SIG-M5 treated with dmso at 0.1 percent for 504 hours (cell line): Measurements from ENCODE around the gene C11orf42.

ENCODE experiments used
- DNase-seq: peaks from one replicate; lab custom pipeline; 2025; ENCODE audit not compliant: unreplicated experiment; lab: John Stamatoyannopoulos, UW

The C11orf42 gene

GRCh38 chr11:6251990-6252473, 46.7 kb downstream of the C11orf42 start:
- no peak for DNase-seq

- no peak for DNase-seq
These were observed 47.8 kb downstream of the C11orf42 start for GRCh38 chr11:6253197-6253596.

- DNase-seq = no peak
These were observed 52.8 kb downstream of the C11orf42 start for GRCh38 chr11:6258141-6258540.

- DNase-seq = no peak
These were observed 53.3 kb downstream of the C11orf42 start for GRCh38 chr11:6258571-6259081.

- DNase-seq = no peak
These were observed 54.9 kb downstream of the C11orf42 start for GRCh38 chr11:6260207-6260726.
